GM12878 (cell line): Measurements from ENCODE around the gene NPAS1. TPM values are rescaled to one million over a fixed set of nuclear protein-coding genes. Genes with fewer than 3 reads are reported as not detected.

ENCODE experiments used
- ATAC-seq: fragments of 200-7000 bp; cut with Tn5 transposase; 3 replicates; pipeline ENCODE4 v1.9.1; 2020; ENCODE audit warnings: mild to moderate bottlenecking, moderate library complexity
- BruUV-seq: library from RNA; stranded (reverse); fragments of 400-500 nt; replicated peaks from 2 replicates; lab custom pipeline; 2021; lab: Mats Ljungman, UMichigan
- CTCF ChIA-PET: fragments of 300-600 bp; sonication (Branson Sonifier 250); formaldehyde crosslinking; extraction: SDS; loops from one replicate; lab custom pipeline; 2021; ENCODE audit warnings: inconsistent platforms; lab: Yijun Ruan, JAX
- POLR2A ChIA-PET: fragments of 350-600 bp; formaldehyde crosslinking; extraction: SDS; loops from one replicate; lab custom pipeline; 2021; ENCODE audit warnings: inconsistent platforms; lab: Charles Lee
- RAD21 ChIA-PET: fragments of 300-600 bp; sonication (Branson Sonifier 250); formaldehyde crosslinking; loops from one replicate; lab custom pipeline; 2023; ENCODE audit warnings: antibody characterized with exemption; ENCODE audit not compliant: unreplicated experiment; lab: Charles Lee
- SMC1A ChIA-PET: fragments of 300-600 bp; sonication (Branson Sonifier 250); formaldehyde crosslinking; loops from one replicate; lab custom pipeline; 2023; ENCODE audit not compliant: unreplicated experiment, uncharacterized antibody; lab: Charles Lee
- DNase-seq: peaks from one replicate; pipeline ENCODE4 v3.0.0-alpha.2; 2011; ENCODE audit warnings: low read depth, low spot score
- FAIRE-seq: peaks from 3 replicates; lab custom pipeline; 2011; peaks lifted over from hg19 to GRCh38; lab: Jason Lieb, UNC
- H2AFZ ChIP-seq: 2 replicates; pipeline ENCODE4 v1.6.0; 2011; ENCODE audit warnings: low read depth, low read length, control low read depth; ENCODE audit not compliant: control insufficient read depth
- H3K27ac ChIP-seq: 2 replicates; pipeline ENCODE4 v1.5.1; 2011; ENCODE audit warnings: control low read depth; ENCODE audit not compliant: control insufficient read depth, insufficient read depth
- H3K27me3 ChIP-seq, 2 experiments: replicated peaks in 1 of 2; 2 replicates each; pipeline versions ENCODE4 v1.6.0 to v1.6.1; 2011; ENCODE audit warnings: low read length in 1 of 2; ENCODE audit not compliant: control insufficient read depth in 2 of 2, insufficient read depth in 2 of 2
- H3K36me3 ChIP-seq, 2 experiments: 2 replicates each; pipeline ENCODE4 v1.5.1; 2011; ENCODE audit warnings: low read length in 1 of 2; ENCODE audit not compliant: control insufficient read depth in 2 of 2, insufficient read depth in 2 of 2
- H3K4me1 ChIP-seq: 2 replicates; pipeline ENCODE4 v1.6.1; 2011; ENCODE audit warnings: mild to moderate bottlenecking, low read length, moderate library complexity, mixed read lengths; ENCODE audit not compliant: control insufficient read depth, insufficient read depth
- H3K4me2 ChIP-seq: 2 replicates; pipeline ENCODE4 v1.6.0; 2011; ENCODE audit warnings: control low read depth; ENCODE audit not compliant: control insufficient read depth, insufficient read depth
- H3K4me3 ChIP-seq: fragments of 200-600 bp; sonication (generic); 2 replicates; pipeline ENCODE4 v1.5.1; 2016
- H3K79me2 ChIP-seq: 2 replicates; pipeline ENCODE4 v1.6.0; 2011; ENCODE audit warnings: low read length; ENCODE audit not compliant: control insufficient read depth, insufficient read depth
- H3K9ac ChIP-seq: 2 replicates; pipeline ENCODE4 v1.8.0; 2011; ENCODE audit warnings: low read length, control low read depth, mixed read lengths; ENCODE audit not compliant: control insufficient read depth, insufficient read depth
- H3K9me3 ChIP-seq: replicated peaks from 3 replicates; pipeline ENCODE4 v1.5.1; 2011; ENCODE audit warnings: mild to moderate bottlenecking, low read length; ENCODE audit not compliant: control insufficient read depth, insufficient read depth
- H4K20me1 ChIP-seq: 2 replicates; pipeline ENCODE4 v1.6.0; 2011; ENCODE audit not compliant: control insufficient read depth, insufficient read depth
- BACH1 ChIP-seq: fragments of 450-650 bp; IDR thresholded peaks from 2 replicates; pipeline ENCODE4 v1.6.1; 2017; ENCODE audit warnings: mild to moderate bottlenecking, borderline replicate concordance
- BRCA1 ChIP-seq: IDR thresholded peaks from 2 replicates; pipeline ENCODE4 v1.6.1; 2011; ENCODE audit warnings: low read depth, low read length, improper control_type of control experiment
- EP300 ChIP-seq, 2 experiments: fragments of 150-350 bp in 1 of 2; IDR thresholded peaks; 2 replicates each; pipeline ENCODE4 v1.6.1; 2011 to 2012; ENCODE audit warnings: low read depth in 2 of 2, low read length in 2 of 2, borderline replicate concordance in 1 of 2, improper control_type of control experiment in 1 of 2, inconsistent platforms in 1 of 2; ENCODE audit not compliant: control insufficient read depth in 1 of 2
- JUND ChIP-seq: IDR thresholded peaks from 2 replicates; pipeline ENCODE4 v1.6.1; 2012; ENCODE audit warnings: low read depth, mild to moderate bottlenecking, low read length, improper control_type of control experiment, moderate library complexity
- NBN ChIP-seq: fragments of 450-650 bp; IDR thresholded peaks from 2 replicates; pipeline ENCODE4 v1.6.1; 2016
- SKIL ChIP-seq: fragments of 450-650 bp; IDR thresholded peaks from 2 replicates; pipeline ENCODE4 v1.6.1; 2017; ENCODE audit warnings: mild to moderate bottlenecking, low read depth, inconsistent platforms; ENCODE audit not compliant: poor library complexity, severe bottlenecking
- SRF ChIP-seq, 2 experiments: IDR thresholded peaks; 2 replicates each; pipeline ENCODE4 v1.6.1; 2011; ENCODE audit warnings: low read depth in 2 of 2, low read length in 2 of 2, mild to moderate bottlenecking in 1 of 2, moderate library complexity in 1 of 2
- ZBED1 ChIP-seq: IDR thresholded peaks from 2 replicates; pipeline ENCODE4 v1.6.1; 2016; ENCODE audit warnings: borderline replicate concordance
- ZNF384 ChIP-seq: IDR thresholded peaks from 2 replicates; pipeline ENCODE4 v1.6.1; 2012; ENCODE audit warnings: low read depth, mild to moderate bottlenecking, low read length, improper control_type of control experiment, borderline replicate concordance
- ZNF592 ChIP-seq: fragments of 450-650 bp; IDR thresholded peaks from 2 replicates; pipeline ENCODE4 v1.6.1; 2017; ENCODE audit warnings: mild to moderate bottlenecking, moderate library complexity
- WGBS: methylation state at CpG from one replicate; pipeline ENCODE4 v1.1.6; 2016; ENCODE audit warnings: low lambda C conversion rate; ENCODE audit not compliant: insufficient replicate concordance, insufficient coverage; ENCODE audit errors: missing lambda C conversion rate; 5-methylcytosine and 5-hydroxymethylcytosine counted together
- in situ Hi-C: fragments of 300-500 bp; cut with MboI; formaldehyde crosslinking; loops from 9 replicates; pipeline ENCODE4 v1.14.3; 2018; ENCODE audit warnings: mixed read lengths
- intact Hi-C: fragments of 100-400 bp; cut with micrococcal nuclease; formaldehyde crosslinking; loops from one replicate; pipeline ENCODE4 v1.14.2; 2022; ENCODE audit not compliant: unreplicated experiment
- polyA plus RNA-seq, 11 experiments: library from polyadenylated mRNA; depleted of rRNA in 4 of 11; unstranded in 6 of 11; stranded (reverse) in 5 of 11; fragments of >200 nt; fragmentation: Nextera tagmentation in 4 of 11; fragmentation: Illumina TruSeq in 1 of 11; extraction: Ambion mirVana in 4 of 11; extraction: Trizol in 1 of 11; gene quantifications; 1 replicate in 1 of 11; 2 replicates in 10 of 11; pipeline versions ENCODE4 v1.2.1 to v1.2.3, GENCODE V29; 2011 to 2016; ENCODE audit warnings: inconsistent platforms in 2 of 11, missing spikeins in 2 of 11, low read depth in 1 of 11
- total RNA-seq, 4 experiments: library from RNA; depleted of rRNA in 3 of 4; stranded (reverse); fragments of >200 nt in 3 of 4; fragmentation: Illumina TruSeq in 1 of 4; extraction: Trizol in 1 of 4; gene quantifications; 2 replicates each; pipeline versions ENCODE4 v1.2.1 to v1.2.3, GENCODE V29; 2013 to 2021
- TF ChIP-seq, protein P1 (sequence below): IDR thresholded peaks from 2 replicates; pipeline ENCODE4 v1.6.1; 2011; ENCODE audit warnings: borderline replicate concordance, low read depth, mild to moderate bottlenecking, moderate library complexity, low read length; ENCODE audit not compliant: insufficient read depth, poor library complexity, severe bottlenecking

The NPAS1 gene
- total and polyA plus RNA-seq, 10 of the 15 experiments (the other 5 are each of a cell fraction or from before 2014, with no cell fraction given), result 0.14 to 0.72 (median 0.28) TPM; not detected in 3

GRCh38 chr19:47026889-47027288 lies 7.3 kb downstream of the NPAS1 start:
- no peak for DNase-seq
- WGBS, result 47% methylated on average over 6 of the region's 8 CpGs

More at GRCh38 chr19:47026889-47027288, 7.3 kb downstream of the NPAS1 start:
- ATAC-seq, result no peak
- ChIA-PET SMC1A (no interaction called here), POLR2A (interaction anchor here (0.6 kb wide), 1 partner anchor 21 kb away, joined by 4 read pairs; the partner anchor contains the start of gene TMEM160), RAD21 (interaction anchor here (1.2 to 2.1 kb wide), 2 partner anchors 9 to 14 kb away, joined by 3 to 12 read pairs; no protein-coding TSS in a partner anchor), CTCF (interaction anchor here (0.6 to 2.1 kb wide), 3 partner anchors 8 to 896 kb away, joined by 3 to 8 read pairs (median 7); no protein-coding TSS in a partner anchor)
- H3K79me2 ChIP-seq, result no peaks in the 10 kb centered on the region
- FAIRE-seq, result no peak
- H3K4me1 ChIP-seq, result no peaks in the 10 kb centered on the region
- no peaks in the 10 kb centered on the region for H4K20me1 ChIP-seq
- intact Hi-C loops (no loop called here), in situ Hi-C loops (no loop called here)
- H2AFZ ChIP-seq, result no peak overlapping the region
- BruUV-seq, result no TSS peak
- H3K27me3 ChIP-seq, result peaks cover 11 to 14% of the 10 kb centered on the region in 2 experiments
- H3K9ac ChIP-seq, result no peak overlapping the region
- H3K36me3 ChIP-seq, result no peaks in the 10 kb centered on the region
- H3K4me2 ChIP-seq, result no peak overlapping the region
- no peaks in the 10 kb centered on the region for H3K9me3 ChIP-seq
- TF ChIP-seq, protein P1, sequence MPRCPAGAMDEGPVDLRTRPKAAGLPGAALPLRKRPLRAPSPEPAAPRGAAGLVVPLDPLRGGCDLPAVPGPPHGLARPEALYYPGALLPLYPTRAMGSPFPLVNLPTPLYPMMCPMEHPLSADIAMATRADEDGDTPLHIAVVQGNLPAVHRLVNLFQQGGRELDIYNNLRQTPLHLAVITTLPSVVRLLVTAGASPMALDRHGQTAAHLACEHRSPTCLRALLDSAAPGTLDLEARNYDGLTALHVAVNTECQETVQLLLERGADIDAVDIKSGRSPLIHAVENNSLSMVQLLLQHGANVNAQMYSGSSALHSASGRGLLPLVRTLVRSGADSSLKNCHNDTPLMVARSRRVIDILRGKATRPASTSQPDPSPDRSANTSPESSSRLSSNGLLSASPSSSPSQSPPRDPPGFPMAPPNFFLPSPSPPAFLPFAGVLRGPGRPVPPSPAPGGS, result no peak
- TF ChIP-seq SKIL (no peak), BRCA1 (no peak), SRF (IDR thresholded peaks at IDR 0.05; ENCODE audit: low read depth in 2 of 2, low read length in 2 of 2) (no peak), ZNF592 (no peak), EP300 (IDR thresholded peaks at IDR 0.05; ENCODE audit: borderline replicate concordance in 1 of 2, control insufficient read depth in 1 of 2, low read depth in 2 of 2, low read length in 2 of 2) (no peak), BACH1 (no peak), JUND (no peak), NBN (no peak), ZBED1 (no peak), ZNF384 (no peak)
- no peak overlapping the region for H3K4me3 ChIP-seq
- no peak overlapping the region for H3K27ac ChIP-seq
